Thyroid gland (tissue), 4 donors: Measurements from ENCODE around the gene GRAMD4. TPM values are rescaled to one million over a fixed set of nuclear protein-coding genes. Genes with fewer than 3 reads are reported as not detected.

Experiments
- DNase-seq, 2 donors: peaks; one replicate each; pipeline ENCODE4 v3.0.0-alpha.2; 2019
- H3K27ac ChIP-seq, 3 donors: fragments of 200-600 bp; sonication (generic); 1 replicate in 2 of 3; 2 replicates in 1 of 3; pipeline ENCODE4 v1.5.1; 2016 to 2019; ENCODE audit warnings: mild to moderate bottlenecking in 1 of 3, moderate library complexity in 1 of 3
- H3K27me3 ChIP-seq: fragments of 200-600 bp; sonication (generic); one replicate; pipeline ENCODE4 v1.5.1; 2019
- H3K36me3 ChIP-seq, 2 donors: fragments of 200-600 bp; sonication (generic); one replicate each; pipeline ENCODE4 v1.5.1; 2016 to 2019
- H3K4me1 ChIP-seq, 2 donors: fragments of 200-600 bp; sonication (generic); one replicate each; pipeline ENCODE4 v1.5.1; 2017 to 2019
- H3K4me3 ChIP-seq, 3 donors: fragments of 200-600 bp; sonication (generic); replicated peaks in 1 of 3; 1 replicate in 2 of 3; 2 replicates in 1 of 3; pipeline ENCODE4 v1.5.1; 2016; ENCODE audit warnings: mild to moderate bottlenecking in 1 of 3
- H3K9me3 ChIP-seq: fragments of 200-600 bp; sonication (generic); one replicate; pipeline ENCODE4 v1.5.1; 2017
- POLR2A ChIP-seq, 2 donors: fragments of 450-650 bp; IDR thresholded peaks; one replicate each; pipeline ENCODE4 v1.6.1; 2017; ENCODE audit warnings: antibody characterized with exemption in 2 of 2, mild to moderate bottlenecking in 2 of 2, moderate library complexity in 1 of 2
- WGBS, 2 donors: methylation state at CpG; one replicate each; pipeline ENCODE4 v1.1.5; 2017; 5-methylcytosine and 5-hydroxymethylcytosine counted together
- intact Hi-C: fragments of 100-400 bp; cut with DNase I; formaldehyde crosslinking; loops from one replicate; pipeline ENCODE4 v1.15.1; 2023
- total RNA-seq, 4 donors: library from RNA; depleted of rRNA; stranded (reverse); fragments of >200 nt; gene quantifications; one replicate each; pipeline ENCODE4 v1.2.3, GENCODE V29; 2016
- TF ChIP-seq, protein P1 (sequence below), 6 experiments: fragments of 200-600 bp in 3 of 6; fragments of 450-650 bp in 3 of 6; sonication (generic) in 3 of 6; IDR thresholded peaks; one replicate each; pipeline ENCODE4 v1.5.1; 2016 to 2019; ENCODE audit warnings: antibody characterized with exemption in 6 of 6, mild to moderate bottlenecking in 2 of 6, inconsistent platforms in 1 of 6, moderate library complexity in 1 of 6

Gene GRAMD4
- total RNA-seq, 4 donors from 2014 or later, result 33.5 to 193 (median 62.1) TPM

DNA sequence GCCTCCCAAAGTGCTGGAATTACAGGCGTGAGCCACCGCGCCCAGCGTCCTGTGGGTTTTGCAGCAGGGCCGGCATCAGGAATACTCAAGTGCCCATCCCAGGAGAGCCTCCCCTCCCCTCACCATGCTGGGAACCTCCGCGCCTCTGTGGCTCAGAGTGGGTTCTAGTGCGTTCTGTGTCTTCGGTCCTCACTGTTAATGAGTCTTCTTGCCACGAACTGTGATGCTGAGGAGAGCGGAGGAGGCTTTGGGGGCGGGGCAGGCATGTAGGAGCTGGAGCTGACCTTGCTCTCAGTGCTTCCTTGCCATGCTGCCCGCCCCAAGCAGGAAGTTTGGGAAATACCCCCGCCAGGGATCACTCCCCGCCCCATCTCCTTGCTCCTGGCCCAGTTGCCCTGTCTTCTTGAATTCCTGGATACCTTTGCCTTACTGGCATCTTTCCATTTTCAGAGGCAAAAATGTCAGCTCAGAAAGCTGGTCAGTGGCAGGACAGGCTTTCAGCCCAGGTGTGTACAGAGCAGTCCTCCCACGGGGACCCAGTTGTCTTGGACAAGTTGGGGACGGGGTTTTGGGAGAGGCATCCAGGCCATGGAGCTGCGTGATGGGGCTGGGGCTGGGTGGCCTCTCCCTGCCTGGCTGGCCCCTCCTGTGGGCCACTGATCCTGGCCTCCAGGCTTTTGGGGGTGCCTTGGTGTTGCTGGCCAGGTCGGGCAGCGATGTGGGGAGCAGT is 5.1 kb downstream of the GRAMD4 start:
- H3K4me1 ChIP-seq, result peaks cover 16 to 26% of the 10 kb centered on the region in 2 donors
- DNase-seq, result no peak
- H3K27ac ChIP-seq, result no peak overlapping the region
- H3K27me3 ChIP-seq, result no peaks in the 10 kb centered on the region
- H3K9me3 ChIP-seq, result no peaks in the 10 kb centered on the region
- intact Hi-C loops, result no loop called here
- 93 to 97% methylated on average over 17 to 20 of the region's 20 CpGs for WGBS, 2 donors
- H3K36me3 ChIP-seq, result no peaks in the 10 kb centered on the region
- no peak overlapping the region for H3K4me3 ChIP-seq
- TF ChIP-seq, protein P1, sequence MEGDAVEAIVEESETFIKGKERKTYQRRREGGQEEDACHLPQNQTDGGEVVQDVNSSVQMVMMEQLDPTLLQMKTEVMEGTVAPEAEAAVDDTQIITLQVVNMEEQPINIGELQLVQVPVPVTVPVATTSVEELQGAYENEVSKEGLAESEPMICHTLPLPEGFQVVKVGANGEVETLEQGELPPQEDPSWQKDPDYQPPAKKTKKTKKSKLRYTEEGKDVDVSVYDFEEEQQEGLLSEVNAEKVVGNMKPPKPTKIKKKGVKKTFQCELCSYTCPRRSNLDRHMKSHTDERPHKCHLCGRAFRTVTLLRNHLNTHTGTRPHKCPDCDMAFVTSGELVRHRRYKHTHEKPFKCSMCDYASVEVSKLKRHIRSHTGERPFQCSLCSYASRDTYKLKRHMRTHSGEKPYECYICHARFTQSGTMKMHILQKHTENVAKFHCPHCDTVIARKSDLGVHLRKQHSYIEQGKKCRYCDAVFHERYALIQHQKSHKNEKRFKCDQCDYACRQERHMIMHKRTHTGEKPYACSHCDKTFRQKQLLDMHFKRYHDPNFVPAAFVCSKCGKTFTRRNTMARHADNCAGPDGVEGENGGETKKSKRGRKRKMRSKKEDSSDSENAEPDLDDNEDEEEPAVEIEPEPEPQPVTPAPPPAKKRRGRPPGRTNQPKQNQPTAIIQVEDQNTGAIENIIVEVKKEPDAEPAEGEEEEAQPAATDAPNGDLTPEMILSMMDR (IDR thresholded peaks at IDR 0.05), result no peak
- TF ChIP-seq POLR2A (IDR thresholded peaks at IDR 0.05), result no peak

DNA sequence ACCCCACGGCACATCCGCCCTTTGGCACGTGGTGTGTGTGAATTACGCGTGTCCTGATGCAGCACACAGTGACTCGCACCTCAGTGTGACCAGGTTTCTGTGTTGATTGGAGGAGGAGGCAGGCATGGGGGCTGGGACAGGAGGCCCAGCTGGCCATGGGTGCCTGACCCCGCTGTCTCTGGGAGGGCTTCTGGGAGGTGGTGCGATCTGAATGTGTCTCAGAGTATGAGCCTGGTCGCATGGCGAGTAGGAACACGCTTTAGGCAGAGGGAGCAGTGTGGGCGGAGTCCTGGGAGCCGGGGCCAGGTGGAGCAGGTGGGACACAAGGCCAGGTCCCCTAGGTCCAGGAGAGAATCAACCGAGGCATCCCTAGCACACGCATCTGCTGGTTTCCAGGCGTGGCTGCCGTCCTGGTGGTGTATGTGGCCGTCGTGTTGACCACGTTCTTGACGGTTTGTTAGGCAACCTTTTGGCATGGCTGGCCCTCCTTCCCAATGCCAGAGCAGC is 5.7 kb downstream of the GRAMD4 start:
- DNase-seq, result no peak
- WGBS, 2 donors, result 96% methylated on average over 19 to 21 of the region's 21 CpGs
- no peaks in the 10 kb centered on the region for H3K36me3 ChIP-seq
- TF ChIP-seq POLR2A (IDR thresholded peaks at IDR 0.05), result no peak
- TF ChIP-seq, protein P1 (IDR thresholded peaks at IDR 0.05), result no peak
- H3K27ac ChIP-seq, result no peak overlapping the region
- H3K27me3 ChIP-seq, result no peaks in the 10 kb centered on the region
- H3K4me1 ChIP-seq, result peaks cover 11 to 20% of the 10 kb centered on the region in 2 donors
- intact Hi-C loops, result no loop called here
- H3K9me3 ChIP-seq, result no peaks in the 10 kb centered on the region
- H3K4me3 ChIP-seq, result no peak overlapping the region

DNA sequence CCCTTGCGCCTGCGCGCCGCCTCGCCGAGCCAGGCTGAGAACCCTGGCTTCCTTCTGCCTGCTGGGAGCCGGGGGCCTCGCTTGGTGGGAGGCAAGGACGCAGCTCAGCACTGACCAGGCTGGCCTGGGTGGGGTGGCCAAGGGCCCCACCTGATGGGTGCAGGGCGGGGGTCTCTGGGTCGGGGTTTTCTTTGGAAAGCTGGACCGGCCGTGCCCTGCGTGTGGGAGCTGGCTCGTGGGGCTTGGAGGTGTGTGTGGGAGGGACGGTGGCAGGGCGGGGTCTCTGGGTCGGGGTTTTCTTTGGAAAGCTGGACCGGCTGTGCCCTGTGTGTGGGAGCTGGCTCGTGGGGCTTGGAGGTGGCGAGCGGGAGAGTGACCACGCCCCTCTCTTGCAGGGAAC is 6.2 kb downstream of the GRAMD4 start:
- 96 to 98% methylated on average over 21 to 23 of the region's 23 CpGs for WGBS, 2 donors
- H3K27ac ChIP-seq, result no peak overlapping the region
- H3K4me1 ChIP-seq, result peaks cover 10 to 16% of the 10 kb centered on the region in 2 donors
- H3K36me3 ChIP-seq, result no peaks in the 10 kb centered on the region
- DNase-seq, result no peak
- H3K27me3 ChIP-seq, result no peaks in the 10 kb centered on the region
- intact Hi-C loops, result no loop called here
- H3K4me3 ChIP-seq, result no peak overlapping the region
- TF ChIP-seq, protein P1 (IDR thresholded peaks at IDR 0.05), result no peak
- no peak for TF ChIP-seq POLR2A (IDR thresholded peaks at IDR 0.05)
- no peaks in the 10 kb centered on the region for H3K9me3 ChIP-seq

DNA sequence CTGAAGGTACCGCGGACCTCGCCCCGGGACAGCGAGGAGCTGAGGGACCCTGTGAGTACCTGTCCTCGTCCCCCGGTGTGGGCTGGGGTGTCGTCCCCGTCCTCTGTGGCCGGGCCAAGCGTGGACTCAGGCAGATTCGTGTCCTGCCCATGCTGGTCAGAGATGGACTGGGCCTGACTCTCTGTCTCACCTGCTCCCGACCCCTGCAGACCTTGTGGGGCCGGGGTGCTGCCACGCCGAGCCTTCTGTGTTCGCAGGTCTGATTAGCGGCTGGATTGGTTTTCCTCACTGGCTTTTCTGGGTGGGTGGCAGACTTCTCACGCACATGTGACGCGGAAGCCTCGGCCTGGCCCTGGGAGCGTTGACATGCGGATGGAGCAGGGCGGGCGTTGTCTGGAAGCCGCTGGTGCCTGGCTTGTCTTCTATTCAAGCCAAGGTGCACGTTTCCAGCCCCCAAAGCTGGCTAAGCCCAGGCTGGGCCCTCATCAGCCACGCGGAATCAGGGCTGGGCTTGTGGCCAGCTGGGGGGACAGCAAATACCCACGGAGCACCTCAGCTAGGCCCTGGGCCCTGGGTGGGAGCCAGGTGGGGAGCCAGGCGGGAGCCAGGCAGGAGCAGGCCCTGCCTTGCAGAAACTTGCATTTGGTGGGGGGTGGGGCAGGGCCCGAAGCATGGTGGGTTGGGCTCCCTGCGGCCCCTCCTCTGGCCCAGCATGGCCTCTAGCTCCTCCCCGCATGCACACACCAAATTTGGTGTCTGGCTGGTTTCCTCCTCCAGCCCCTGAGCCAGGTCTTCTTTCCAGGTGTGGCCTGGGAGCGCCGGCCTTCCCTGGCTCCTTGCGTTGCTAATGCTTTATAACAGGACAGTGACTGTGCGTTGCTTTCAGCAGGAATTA is 7.0 kb downstream of the GRAMD4 start:
- no peak for DNase-seq
- Histone ChIP-seq H3K4me1 (peaks cover 4 to 8% of the 10 kb centered on the region in 2 donors), H3K36me3 (no peaks in the 10 kb centered on the region), H3K4me3 (no peak overlapping the region), H3K27me3 (no peaks in the 10 kb centered on the region), H3K27ac (no peak overlapping the region), H3K9me3 (no peaks in the 10 kb centered on the region)
- TF ChIP-seq, protein P1 (IDR thresholded peaks at IDR 0.05), result no peak
- intact Hi-C loops, result no loop called here
- WGBS, 2 donors, result 85 to 93% methylated on average over 21 to 39 of the region's 39 CpGs
